Fibroblast of lung (primary cell): ENCODE results near the gene MRTFA. TPM values are rescaled to one million over a fixed set of nuclear protein-coding genes. Genes with fewer than 3 reads are reported as not detected.

ENCODE experiments used
- DNase-seq, 2 donors: peaks; one replicate each; pipeline versions ENCODE4 v3.0.0 to v3.0.0-alpha.2; 2010; ENCODE audit warnings: low read depth in 2 of 2
- H2AFZ ChIP-seq: 2 replicates; pipeline ENCODE4 v1.5.1; 2012; ENCODE audit warnings: low read length, control low read depth, inconsistent platforms
- H3K27ac ChIP-seq: 2 replicates; pipeline ENCODE4 v1.5.1; 2011; ENCODE audit warnings: low read length, control low read depth; ENCODE audit not compliant: insufficient read depth
- H3K27me3 ChIP-seq: 2 replicates; pipeline ENCODE4 v1.5.1; 2011; ENCODE audit warnings: mild to moderate bottlenecking, low read length; ENCODE audit not compliant: control insufficient read depth, insufficient read depth
- H3K36me3 ChIP-seq: 2 replicates; pipeline ENCODE4 v1.5.1; 2011; ENCODE audit warnings: low read length; ENCODE audit not compliant: control insufficient read depth, insufficient read depth
- H3K4me1 ChIP-seq: 2 replicates; pipeline ENCODE4 v1.5.1; 2011; ENCODE audit warnings: low read length; ENCODE audit not compliant: control insufficient read depth, insufficient read depth; ENCODE audit errors: extremely low read depth
- H3K4me2 ChIP-seq: 2 replicates; pipeline ENCODE4 v1.5.1; 2011; ENCODE audit warnings: low read length, control low read depth; ENCODE audit not compliant: insufficient read depth; ENCODE audit errors: extremely low read depth
- H3K4me3 ChIP-seq, 4 experiments: fragments of 200-600 bp in 1 of 4; sonication (generic) in 1 of 4; replicated peaks in 1 of 4; 2 replicates each; pipeline ENCODE4 v1.5.1; 2011 to 2016; ENCODE audit warnings: low read length in 4 of 4, low read depth in 3 of 4, mild to moderate bottlenecking in 3 of 4, control low read depth in 2 of 4, inconsistent platforms in 1 of 4, mixed read lengths in 1 of 4; ENCODE audit not compliant: insufficient read depth in 1 of 4; ENCODE audit errors: control extremely low read depth in 1 of 4
- H3K79me2 ChIP-seq: 2 replicates; pipeline ENCODE4 v1.5.1; 2012; ENCODE audit warnings: mild to moderate bottlenecking, low read length, inconsistent platforms; ENCODE audit not compliant: control insufficient read depth, insufficient read depth
- H3K9ac ChIP-seq: 2 replicates; pipeline ENCODE4 v1.5.1; 2011; ENCODE audit warnings: mild to moderate bottlenecking, low read length, control low read depth; ENCODE audit not compliant: insufficient read depth
- H3K9me3 ChIP-seq: 2 replicates; pipeline ENCODE4 v1.5.1; 2012; ENCODE audit warnings: low read depth, low read length; ENCODE audit not compliant: control insufficient read depth, insufficient read depth
- H4K20me1 ChIP-seq: 2 replicates; pipeline ENCODE4 v1.5.1; 2011; ENCODE audit warnings: low read length; ENCODE audit not compliant: control insufficient read depth, insufficient read depth; ENCODE audit errors: extremely low read depth
- CTCF ChIP-seq, 2 donors: IDR thresholded peaks in 1 of 2; conservative IDR thresholded peaks in 1 of 2; 1 replicate in 1 of 2; 2 replicates in 1 of 2; pipeline ENCODE4 v1.5.1; 2011 to 2012; ENCODE audit warnings: low read length in 2 of 2, control low read depth in 1 of 2, inconsistent platforms in 1 of 2, low read depth in 1 of 2, mild to moderate bottlenecking in 1 of 2
- EZH2 ChIP-seq: IDR thresholded peaks from 2 replicates; pipeline ENCODE4 v1.5.1; 2012; ENCODE audit warnings: low read length, control low read depth, mild to moderate bottlenecking; ENCODE audit errors: missing control alignments
- polyA plus RNA-seq, 2 donors: library from polyadenylated mRNA; depleted of rRNA in 1 of 2; stranded (reverse) in 1 of 2; unstranded in 1 of 2; fragments of >200 nt; gene quantifications; 2 replicates each; pipeline ENCODE4 v1.2.1, GENCODE V29; 2011 to 2012; ENCODE audit warnings: missing spikeins in 1 of 2
- total RNA-seq: library from RNA; depleted of rRNA; stranded (reverse); fragments of >200 nt; gene quantifications from 2 replicates; pipeline ENCODE4 v1.2.1, GENCODE V29; 2014

The MRTFA gene
- total and polyA plus RNA-seq, 2 donors (not counting 1 experiment from before 2014, with no cell fraction given), result 7.6 to 23.0 TPM

- H4K20me1 ChIP-seq, result no peaks in the 10 kb centered on the region
- H2AFZ ChIP-seq, result no peak overlapping the region
- H3K4me2 ChIP-seq, result peak overlapping the region; percentile 97
- H3K27me3 ChIP-seq, result no peaks in the 10 kb centered on the region
- H3K4me1 ChIP-seq, result peaks cover 5% of the 10 kb centered on the region
- H3K9ac ChIP-seq, result no peak overlapping the region
- TF ChIP-seq CTCF (conservative IDR thresholded peaks at IDR 0.05 in 1 of 2, IDR thresholded peaks at IDR 0.05 in 1 of 2; ENCODE audit: low read depth in 1 of 2, low read length in 2 of 2) (no peak), EZH2 (no peak)
- H3K4me3 ChIP-seq, result peak overlapping the region; percentile 69 to 93 (median 86)
- peak overlapping the region; percentile 92 for H3K27ac ChIP-seq
- no peaks in the 10 kb centered on the region for H3K36me3 ChIP-seq
- peak in 1 of 2 donors; percentile 40 for DNase-seq
- H3K9me3 ChIP-seq, result no peaks in the 10 kb centered on the region
- H3K79me2 ChIP-seq, result peaks cover 67% of the 10 kb centered on the region
These were observed 2.2 kb downstream of the MRTFA start for GRCh38 chr22:40634119-40634903.

- no peaks in the 10 kb centered on the region for H3K27me3 ChIP-seq
- DNase-seq, result no peak
- H3K9ac ChIP-seq, result no peak overlapping the region
- no peaks in the 10 kb centered on the region for H3K9me3 ChIP-seq
- H4K20me1 ChIP-seq, result no peaks in the 10 kb centered on the region
- no peaks in the 10 kb centered on the region for H3K36me3 ChIP-seq
- H3K27ac ChIP-seq, result no peak overlapping the region
- H3K4me3 ChIP-seq, result no peak overlapping the region
- peaks cover 78% of the 10 kb centered on the region for H3K79me2 ChIP-seq
- TF ChIP-seq EZH2, result no peak
- TF ChIP-seq CTCF (conservative IDR thresholded peaks at IDR 0.05 in 1 of 2, IDR thresholded peaks at IDR 0.05 in 1 of 2; ENCODE audit: low read depth in 1 of 2, low read length in 2 of 2), result no peak
- H3K4me1 ChIP-seq, result peaks cover 7% of the 10 kb centered on the region
- H3K4me2 ChIP-seq, result no peak overlapping the region
- no peak overlapping the region for H2AFZ ChIP-seq
These were observed 3.5 kb downstream of the MRTFA start for GRCh38 chr22:40633036-40633435.

GRCh38 chr22:40631925-40632324 is 4.6 kb downstream of the MRTFA start:
- TF ChIP-seq EZH2, result no peak
- TF ChIP-seq CTCF (conservative IDR thresholded peaks at IDR 0.05 in 1 of 2, IDR thresholded peaks at IDR 0.05 in 1 of 2; ENCODE audit: low read depth in 1 of 2, low read length in 2 of 2), result no peak
- peak in 1 of 2 donors; percentile 57 for DNase-seq
- H3K4me2 ChIP-seq, result no peak overlapping the region
- H4K20me1 ChIP-seq, result no peaks in the 10 kb centered on the region
- H3K4me1 ChIP-seq, result peaks cover 7% of the 10 kb centered on the region
- H3K79me2 ChIP-seq, result peaks cover 88% of the 10 kb centered on the region
- H3K9ac ChIP-seq, result no peak overlapping the region
- H3K36me3 ChIP-seq, result no peaks in the 10 kb centered on the region
- H3K9me3 ChIP-seq, result no peaks in the 10 kb centered on the region
- H3K27me3 ChIP-seq, result no peaks in the 10 kb centered on the region
- no peak overlapping the region for H3K27ac ChIP-seq
- no peak overlapping the region for H3K4me3 ChIP-seq
- no peak overlapping the region for H2AFZ ChIP-seq
